Spinal cord (tissue), 4 donors: Measurements from ENCODE around the gene NKD1. TPM values are rescaled to one million over a fixed set of nuclear protein-coding genes. Genes with fewer than 3 reads are reported as not detected.

Experiments
- polyA plus RNA-seq, 2 donors: library from polyadenylated mRNA; unstranded; fragments of 120-200 nt; gene quantifications; one replicate each; pipeline ENCODE4 v1.2.1, GENCODE V29; 2013; ENCODE audit not compliant: insufficient read length in 2 of 2
- total RNA-seq, 2 donors: library from RNA; depleted of rRNA in 1 of 2; stranded (reverse); fragments of 120-200 nt in 1 of 2; fragments of >200 nt in 1 of 2; gene quantifications; one replicate each; pipeline versions ENCODE4 v1.2.3 to v1.2.4, GENCODE V29; 2013 to 2014

NKD1 gene
- total and polyA plus RNA-seq, 4 donors, result 6.7 to 33.8 (median 25.7) TPM

Other genes with a start within 250 kb of the NKD1 start
- gene BRD7, start 179.4 kb upstream of the NKD1 start, total RNA-seq, result 100 to 1,000 TPM in 1 of 2 donors, 10 to 100 TPM in 1; 55.2 to 105 TPM
- gene BRD7, start 179.4 kb upstream of the NKD1 start, polyA plus RNA-seq, result 100 to 1,000 TPM in 1 of 2 donors, 10 to 100 TPM in 1; 81.2 to 105 TPM
- gene SNX20, start 132.9 kb downstream of the NKD1 start, total RNA-seq, result 1 to 10 TPM in 1 of 2 donors, under 1 TPM in 1; 0.61 to 1.1 TPM
- gene SNX20, start 132.9 kb downstream of the NKD1 start, polyA plus RNA-seq, result under 1 TPM; 0.62 to 0.73 TPM
- under 1 TPM; 0.79 to 0.83 TPM for gene NOD2, start 145.2 kb downstream of the NKD1 start, total RNA-seq
- gene NOD2, start 145.2 kb downstream of the NKD1 start, polyA plus RNA-seq, result 1 to 10 TPM in 1 of 2 donors, under 1 TPM in 1; 0.82 to 1.2 TPM
- 10 to 100 TPM; 35.9 to 65.8 TPM for gene CYLD, start 193.7 kb downstream of the NKD1 start, total RNA-seq
- gene CYLD, start 193.7 kb downstream of the NKD1 start, polyA plus RNA-seq, result 10 to 100 TPM; 28.4 to 36.4 TPM